HEK293 (cell line): ENCODE results near the gene TAS2R3.

Source experiments
- ATF2 ChIP-seq: fragments of 450-650 bp; formaldehyde crosslinking; IDR thresholded peaks from 2 replicates; pipeline ENCODE4 v1.5.1; 2016; ENCODE audit warnings: missing biosample characterization, missing genetic modification characterization, low read depth
- BCL11B ChIP-seq: fragments of 450-650 bp; formaldehyde crosslinking; IDR thresholded peaks from 2 replicates; pipeline ENCODE4 v1.5.1; 2016; ENCODE audit warnings: low read depth, missing biosample characterization, missing genetic modification characterization
- CTCF ChIP-seq: fragments of 450-650 bp; formaldehyde crosslinking; IDR thresholded peaks from 2 replicates; pipeline ENCODE4 v1.5.1; 2016; ENCODE audit warnings: missing biosample characterization, missing genetic modification characterization
- KLF9 ChIP-seq: fragments of 450-650 bp; formaldehyde crosslinking; IDR thresholded peaks from 2 replicates; pipeline ENCODE4 v1.5.1; 2016; ENCODE audit warnings: missing biosample characterization, missing genetic modification characterization, low read depth
- MYNN ChIP-seq: fragments of 450-650 bp; formaldehyde crosslinking; IDR thresholded peaks from 2 replicates; pipeline ENCODE4 v1.5.1; 2016; ENCODE audit warnings: missing biosample characterization, missing genetic modification characterization, borderline replicate concordance
- SP2 ChIP-seq: fragments of 450-650 bp; formaldehyde crosslinking; IDR thresholded peaks from 2 replicates; pipeline ENCODE4 v1.5.1; 2016; ENCODE audit warnings: missing biosample characterization, missing genetic modification characterization
- ZFP3 ChIP-seq: fragments of 450-650 bp; formaldehyde crosslinking; IDR thresholded peaks from 2 replicates; pipeline ENCODE4 v1.5.1; 2016; ENCODE audit warnings: low read depth, missing biosample characterization, missing genetic modification characterization
- ZFP69B ChIP-seq: fragments of 450-650 bp; formaldehyde crosslinking; IDR thresholded peaks from 2 replicates; pipeline ENCODE4 v1.5.1; 2016; ENCODE audit warnings: missing biosample characterization, missing genetic modification characterization
- ZIC2 ChIP-seq: fragments of 450-650 bp; formaldehyde crosslinking; IDR thresholded peaks from 2 replicates; pipeline ENCODE4 v1.5.1; 2016; ENCODE audit warnings: missing biosample characterization, missing genetic modification characterization
- ZNF16 ChIP-seq: fragments of 450-650 bp; formaldehyde crosslinking; IDR thresholded peaks from 2 replicates; pipeline ENCODE4 v1.5.1; 2016; ENCODE audit warnings: low read depth, missing biosample characterization, missing genetic modification characterization
- ZNF426 ChIP-seq: fragments of 450-650 bp; formaldehyde crosslinking; IDR thresholded peaks from 2 replicates; pipeline ENCODE4 v1.5.1; 2017; ENCODE audit warnings: missing biosample characterization, missing genetic modification characterization, mild to moderate bottlenecking, inconsistent platforms, moderate library complexity
- ZNF785 ChIP-seq: fragments of 450-650 bp; formaldehyde crosslinking; IDR thresholded peaks from 2 replicates; pipeline ENCODE4 v1.5.1; 2016; ENCODE audit warnings: missing biosample characterization, missing genetic modification characterization

- TF ChIP-seq ZNF16: no peak
- no peak for TF ChIP-seq ZFP69B (tag by site-specific recombination)
- no peak for TF ChIP-seq ZNF785 (tag by site-specific recombination)
- TF ChIP-seq SP2 (tag by site-specific recombination): no peak
- no peak for TF ChIP-seq BCL11B (tag by site-specific recombination)
- no peak for TF ChIP-seq CTCF (tag by site-specific recombination)
- peak; percentile 76; the same call in 1 of the 2 replicates for TF ChIP-seq MYNN (tag by site-specific recombination)
- no peak for TF ChIP-seq ZFP3
- TF ChIP-seq ZNF426 (tag by site-specific recombination): no peak
- TF ChIP-seq KLF9 (tag by site-specific recombination): no peak
- TF ChIP-seq ZIC2: no peak
- no peak for TF ChIP-seq ATF2
These were observed 26.6 kb upstream of the TAS2R3 start for GRCh38 chr7:141737118-141737835.
